Esophagus squamous epithelium (tissue), 5 donors: ENCODE results near the gene PITX2. TPM values are rescaled to one million over a fixed set of nuclear protein-coding genes. Genes with fewer than 3 reads are reported as not detected.

Source experiments
- DNase-seq: peaks from one replicate; lab custom pipeline; 2025; lab: John Stamatoyannopoulos, UW
- H3K27ac ChIP-seq, 4 donors: fragments of 200-600 bp; sonication (generic); one replicate each; pipeline ENCODE4 v1.5.1; 2016 to 2019; ENCODE audit warnings: mild to moderate bottlenecking in 1 of 4
- H3K27me3 ChIP-seq, 4 donors: fragments of 200-600 bp; sonication (generic); 1 replicate in 3 of 4; 2 replicates in 1 of 4; pipeline versions ENCODE4 v1.5.1 to v1.6.0; 2017 to 2021; ENCODE audit warnings: antibody characterized with exemption in 1 of 4
- H3K36me3 ChIP-seq, 3 donors: fragments of 200-600 bp; sonication (generic); one replicate each; pipeline ENCODE4 v1.5.1; 2016 to 2019
- H3K4me1 ChIP-seq, 3 donors: fragments of 200-600 bp; sonication (generic); one replicate each; pipeline ENCODE4 v1.5.1; 2017 to 2019
- H3K4me3 ChIP-seq, 4 donors: fragments of 200-600 bp; sonication (generic); 1 replicate in 3 of 4; 2 replicates in 1 of 4; pipeline ENCODE4 v1.5.1; 2016 to 2019; ENCODE audit warnings: mild to moderate bottlenecking in 2 of 4, moderate library complexity in 1 of 4
- H3K9me3 ChIP-seq, 3 donors: fragments of 200-600 bp; sonication (generic); one replicate each; pipeline ENCODE4 v1.5.1; 2016 to 2019
- CTCF ChIP-seq, 6 experiments: fragments of 450-650 bp in 4 of 6; fragments of 200-600 bp in 2 of 6; sonication (generic) in 2 of 6; IDR thresholded peaks; one replicate each; pipeline ENCODE4 v1.5.1; 2016 to 2019; ENCODE audit warnings: antibody characterized with exemption in 6 of 6, mild to moderate bottlenecking in 4 of 6, moderate library complexity in 4 of 6
- POLR2A ChIP-seq, 4 donors: fragments of 450-650 bp; IDR thresholded peaks; one replicate each; pipeline ENCODE4 v1.6.1; 2017; ENCODE audit warnings: antibody characterized with exemption in 4 of 4, mild to moderate bottlenecking in 4 of 4, moderate library complexity in 3 of 4
- WGBS, 2 donors: methylation state at CpG; one replicate each; pipeline ENCODE4 v1.1.5; 2018; 5-methylcytosine and 5-hydroxymethylcytosine counted together
- intact Hi-C: fragments of 100-400 bp; cut with DNase I; formaldehyde crosslinking; loops from one replicate; pipeline ENCODE4 v1.15.0; 2022
- total RNA-seq, 4 donors: library from RNA; depleted of rRNA; stranded (reverse); fragments of >200 nt; gene quantifications; one replicate each; pipeline ENCODE4 v1.1.0, GENCODE V29; 2016
- donor health status: DM: yes; HTN: yes; CAD: no.

The PITX2 gene
- total RNA-seq, result 1 to 10 TPM in 2 of 4 donors, under 1 TPM in 1, not detected in 1; 0.66 to 4.8 (median 1.5) TPM

GRCh38 chr4:110622841-110623717 is at the start of gene PITX2:
TSS of gene PITX2 (minus strand) at chr4:110623077. CDS start at chr4:110622460, 617 bp downstream.
- 13 to 16% methylated on average over 13 to 17 of the region's 56 CpGs for WGBS, 2 donors
- peaks cover 0 to 14% (median 0%) of the 10 kb centered on the region in 3 donors for H3K9me3 ChIP-seq
- H3K27ac ChIP-seq, result peak within 1 kb of the TSS; percentile 40 to 78 (median 72)
- intact Hi-C loops, result no loop called here
- peaks cover 4 to 100% (median 31%) of the 10 kb centered on the region in 4 donors for H3K27me3 ChIP-seq
- TF ChIP-seq POLR2A (IDR thresholded peaks at IDR 0.05) (peak in 2 of 4 donors; percentile 61 to 64), CTCF (IDR thresholded peaks at IDR 0.05) (no peak)
- no peaks in the 10 kb centered on the region for H3K36me3 ChIP-seq
- peak; percentile 17 for DNase-seq
- H3K4me3 ChIP-seq, result peak within 1 kb of the TSS; percentile 41 to 78 (median 53)
- H3K4me1 ChIP-seq, result peaks cover 4 to 59% (median 12%) of the 10 kb centered on the region in 3 donors

GRCh38 chr4:110671679-110672078 is 48.8 kb upstream of the PITX2 start:
- Histone ChIP-seq H3K27me3 (peaks cover 0 to 9% (median 0%) of the 10 kb centered on the region in 4 donors), H3K9me3 (no peaks in the 10 kb centered on the region), H3K27ac (no peak overlapping the region), H3K4me1 (no peaks in the 10 kb centered on the region), H3K36me3 (no peaks in the 10 kb centered on the region), H3K4me3 (no peak overlapping the region)
- intact Hi-C loops, result no loop called here
- no peak for TF ChIP-seq CTCF (IDR thresholded peaks at IDR 0.05)
- TF ChIP-seq POLR2A (IDR thresholded peaks at IDR 0.05), result no peak
- 40 to 41% methylated on average over 5 of the region's 5 CpGs for WGBS, 2 donors
- DNase-seq, result no peak

GRCh38 chr4:110669663-110670062 is 46.8 kb upstream of the PITX2 start:
- Histone ChIP-seq H3K4me3 (no peak overlapping the region), H3K36me3 (no peaks in the 10 kb centered on the region), H3K9me3 (no peaks in the 10 kb centered on the region), H3K27me3 (peaks cover 0 to 5% (median 0%) of the 10 kb centered on the region in 4 donors), H3K4me1 (no peaks in the 10 kb centered on the region), H3K27ac (no peak overlapping the region)
- DNase-seq, result no peak
- intact Hi-C loops, result no loop called here
- TF ChIP-seq CTCF (IDR thresholded peaks at IDR 0.05) (no peak), POLR2A (IDR thresholded peaks at IDR 0.05) (no peak)

GRCh38 chr4:110668463-110669235 is 45.8 kb upstream of the PITX2 start:
- H3K9me3 ChIP-seq, result no peaks in the 10 kb centered on the region
- DNase-seq, result no peak
- 51 to 53% methylated on average over 6 of the region's 6 CpGs for WGBS, 2 donors
- TF ChIP-seq CTCF (IDR thresholded peaks at IDR 0.05), result no peak
- TF ChIP-seq POLR2A (IDR thresholded peaks at IDR 0.05), result no peak
- no peak overlapping the region for H3K27ac ChIP-seq
- H3K36me3 ChIP-seq, result no peaks in the 10 kb centered on the region
- H3K4me3 ChIP-seq, result no peak overlapping the region
- H3K27me3 ChIP-seq, result peaks cover 0 to 4% (median 0%) of the 10 kb centered on the region in 4 donors
- peaks cover 0 to 9% (median 0%) of the 10 kb centered on the region in 3 donors for H3K4me1 ChIP-seq
- intact Hi-C loops, result no loop called here
